C4-2B (cell line): ENCODE measurements around the gene ZNF763.

ENCODE experiments used
- H3K27ac ChIP-seq: fragments of 450-650 bp; 2 replicates; pipeline ENCODE4 v1.5.1; 2017
- ZFX ChIP-seq: fragments of 450-650 bp; IDR thresholded peaks from 2 replicates; pipeline ENCODE4 v1.6.1; 2017
- TF ChIP-seq, protein P1 (sequence below): fragments of 450-650 bp; conservative IDR thresholded peaks from 2 replicates; pipeline ENCODE4 v1.5.1; 2017; ENCODE audit warnings: mild to moderate bottlenecking

Gene ZNF763

DNA sequence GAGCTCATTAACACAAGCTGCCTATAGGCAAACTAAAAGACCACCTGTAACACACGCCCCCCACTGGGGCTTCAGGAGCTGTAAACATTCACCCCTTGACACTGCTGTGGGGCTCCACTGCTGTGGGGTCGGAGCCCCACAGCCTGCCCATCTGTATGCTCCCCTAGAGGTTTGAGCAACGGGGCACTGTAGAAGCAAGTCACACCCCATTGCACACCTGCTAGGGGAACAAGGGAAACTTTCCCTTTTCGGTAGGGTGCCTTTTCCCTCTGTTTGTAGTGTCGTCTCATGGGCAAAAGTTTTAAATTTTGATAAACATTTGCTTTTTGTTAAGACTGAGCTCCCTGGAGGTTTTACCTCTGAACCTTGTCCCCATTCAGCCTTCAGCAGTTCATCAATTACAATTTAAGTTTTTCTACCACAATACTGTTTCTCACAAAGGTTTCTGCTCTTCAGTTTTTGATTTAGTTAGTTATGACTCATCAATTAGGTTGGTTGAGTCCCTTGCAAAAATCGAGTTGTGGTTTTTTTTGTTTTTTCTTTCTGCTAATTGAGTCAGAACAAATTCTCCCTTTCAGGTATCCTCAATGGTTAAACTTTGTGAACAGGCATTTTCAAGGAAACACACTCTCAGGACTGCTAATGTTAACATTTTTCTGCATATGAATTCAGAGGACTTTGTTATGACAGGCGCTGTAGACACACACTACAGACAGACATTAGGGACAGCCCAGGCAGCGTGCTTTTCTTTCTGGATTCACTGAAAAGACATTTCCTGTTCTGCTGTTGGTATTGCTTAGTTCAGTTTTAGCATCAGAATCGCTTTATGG lies 35.5 kb downstream of the ZNF763 start:
- H3K27ac ChIP-seq, result no peak overlapping the region
- TF ChIP-seq, protein P1, sequence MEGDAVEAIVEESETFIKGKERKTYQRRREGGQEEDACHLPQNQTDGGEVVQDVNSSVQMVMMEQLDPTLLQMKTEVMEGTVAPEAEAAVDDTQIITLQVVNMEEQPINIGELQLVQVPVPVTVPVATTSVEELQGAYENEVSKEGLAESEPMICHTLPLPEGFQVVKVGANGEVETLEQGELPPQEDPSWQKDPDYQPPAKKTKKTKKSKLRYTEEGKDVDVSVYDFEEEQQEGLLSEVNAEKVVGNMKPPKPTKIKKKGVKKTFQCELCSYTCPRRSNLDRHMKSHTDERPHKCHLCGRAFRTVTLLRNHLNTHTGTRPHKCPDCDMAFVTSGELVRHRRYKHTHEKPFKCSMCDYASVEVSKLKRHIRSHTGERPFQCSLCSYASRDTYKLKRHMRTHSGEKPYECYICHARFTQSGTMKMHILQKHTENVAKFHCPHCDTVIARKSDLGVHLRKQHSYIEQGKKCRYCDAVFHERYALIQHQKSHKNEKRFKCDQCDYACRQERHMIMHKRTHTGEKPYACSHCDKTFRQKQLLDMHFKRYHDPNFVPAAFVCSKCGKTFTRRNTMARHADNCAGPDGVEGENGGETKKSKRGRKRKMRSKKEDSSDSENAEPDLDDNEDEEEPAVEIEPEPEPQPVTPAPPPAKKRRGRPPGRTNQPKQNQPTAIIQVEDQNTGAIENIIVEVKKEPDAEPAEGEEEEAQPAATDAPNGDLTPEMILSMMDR, result no peak
- TF ChIP-seq ZFX, result no peak

GRCh38 chr19:12015015-12015752 lies 50.3 kb downstream of the ZNF763 start:
- TF ChIP-seq, protein P1, result no peak
- no peak for TF ChIP-seq ZFX
- H3K27ac ChIP-seq, result no peak overlapping the region

GRCh38 chr19:12015753-12016116 lies 50.9 kb downstream of the ZNF763 start:
- no peak overlapping the region for H3K27ac ChIP-seq
- TF ChIP-seq ZFX, result no peak
- TF ChIP-seq, protein P1, result no peak
